Measurements from ENCODE around the gene SLC23A2. TPM values are rescaled to one million over a fixed set of nuclear protein-coding genes. Genes with fewer than 3 reads are reported as not detected.

The SLC23A2 gene
- total and polyA plus RNA-seq, 4 donors, result 3.5 to 38.2 (median 17.9) TPM

- intact Hi-C loops (cut with DNase I), result no loop called here
- no peaks in the 10 kb centered on the region for H3K9me3 ChIP-seq (ENCODE audit: control insufficient read depth, low read length)
- DNase-seq (no peak), ATAC-seq (ENCODE audit: low FRiP score) (no peak)
- no peak overlapping the region for H3K4me3 ChIP-seq (ENCODE audit: low read length in 2 of 2)
- H3K36me3 ChIP-seq (ENCODE audit: control insufficient read depth in 1 of 2, insufficient read depth in 2 of 2, low read length in 1 of 2), result peaks cover 0 to 3% of the 10 kb centered on the region in 2 donors
- 91 to 92% methylated on average over 14 of the region's 14 CpGs for WGBS, 2 donors
- no peaks in the 10 kb centered on the region for H3K4me1 ChIP-seq (ENCODE audit: control insufficient read depth in 1 of 2, insufficient read depth in 2 of 2, low read length in 2 of 2)
- H3K27me3 ChIP-seq (ENCODE audit: control insufficient read depth in 1 of 2, insufficient read depth in 2 of 2, low read length in 1 of 2), result no peaks in the 10 kb centered on the region
- H3K27ac ChIP-seq (ENCODE audit: low read depth in 1 of 2, low read length in 2 of 2), result no peak overlapping the region
These were observed 100.1 kb downstream of the SLC23A2 start for GRCh38 chr20:4901031-4901818.

GRCh38 chr20:4898282-4899244 lies 102.7 kb downstream of the SLC23A2 start:
- 41 to 51% methylated on average over 14 of the region's 14 CpGs for WGBS, 2 donors
- Histone ChIP-seq H3K4me3 (ENCODE audit: low read length in 2 of 2) (no peak overlapping the region), H3K9me3 (ENCODE audit: control insufficient read depth, low read length) (no peaks in the 10 kb centered on the region), H3K4me1 (ENCODE audit: control insufficient read depth in 1 of 2, insufficient read depth in 2 of 2, low read length in 2 of 2) (no peaks in the 10 kb centered on the region), H3K27me3 (ENCODE audit: control insufficient read depth in 1 of 2, insufficient read depth in 2 of 2, low read length in 1 of 2) (no peaks in the 10 kb centered on the region), H3K27ac (ENCODE audit: low read depth in 1 of 2, low read length in 2 of 2) (no peak overlapping the region), H3K36me3 (ENCODE audit: control insufficient read depth in 1 of 2, insufficient read depth in 2 of 2, low read length in 1 of 2) (peaks cover 0 to 3% of the 10 kb centered on the region in 2 donors)
- peak in 1 of 2 donors; percentile 77 for DNase-seq
- ATAC-seq (ENCODE audit: low FRiP score), result peak; percentile 57
- intact Hi-C loops (cut with DNase I), result no loop called here

GRCh38 chr20:4897600-4897999 lies 103.7 kb downstream of the SLC23A2 start:
- intact Hi-C loops (cut with DNase I), result no loop called here
- no peak for DNase-seq

GRCh38 chr20:4896971-4897497 lies 104.3 kb downstream of the SLC23A2 start:
- no peaks in the 10 kb centered on the region for H3K4me1 ChIP-seq (ENCODE audit: control insufficient read depth in 1 of 2, insufficient read depth in 2 of 2, low read length in 2 of 2)
- no peaks in the 10 kb centered on the region for H3K27me3 ChIP-seq (ENCODE audit: control insufficient read depth in 1 of 2, insufficient read depth in 2 of 2, low read length in 1 of 2)
- no peak overlapping the region for H3K27ac ChIP-seq (ENCODE audit: low read depth in 1 of 2, low read length in 2 of 2)
- peaks cover 0 to 3% of the 10 kb centered on the region in 2 donors for H3K36me3 ChIP-seq (ENCODE audit: control insufficient read depth in 1 of 2, insufficient read depth in 2 of 2, low read length in 1 of 2)
- no peak overlapping the region for H3K4me3 ChIP-seq (ENCODE audit: low read length in 2 of 2)
- 90 to 91% methylated on average over 9 of the region's 9 CpGs for WGBS, 2 donors
- DNase-seq, result no peak
- no peak for ATAC-seq (ENCODE audit: low FRiP score)
- no peaks in the 10 kb centered on the region for H3K9me3 ChIP-seq (ENCODE audit: control insufficient read depth, low read length)
- intact Hi-C loops (cut with DNase I), result no loop called here

More at GRCh38 chr20:4897600-4897999, 103.7 kb downstream of the SLC23A2 start:
- Histone ChIP-seq H3K4me1 (ENCODE audit: control insufficient read depth in 1 of 2, insufficient read depth in 2 of 2, low read length in 2 of 2) (no peaks in the 10 kb centered on the region), H3K4me3 (ENCODE audit: low read length in 2 of 2) (no peak overlapping the region), H3K27ac (ENCODE audit: low read depth in 1 of 2, low read length in 2 of 2) (no peak overlapping the region), H3K27me3 (ENCODE audit: control insufficient read depth in 1 of 2, insufficient read depth in 2 of 2, low read length in 1 of 2) (no peaks in the 10 kb centered on the region), H3K36me3 (ENCODE audit: control insufficient read depth in 1 of 2, insufficient read depth in 2 of 2, low read length in 1 of 2) (peaks cover 0 to 3% of the 10 kb centered on the region in 2 donors), H3K9me3 (ENCODE audit: control insufficient read depth, low read length) (no peaks in the 10 kb centered on the region)
- ATAC-seq (ENCODE audit: low FRiP score), result no peak
- WGBS, 2 donors, result 74 to 81% methylated on average over 4 of the region's 4 CpGs

- Histone ChIP-seq H3K27me3 (ENCODE audit: control insufficient read depth in 1 of 2, insufficient read depth in 2 of 2, low read length in 1 of 2) (no peaks in the 10 kb centered on the region), H3K4me3 (ENCODE audit: low read length in 2 of 2) (no peak overlapping the region), H3K36me3 (ENCODE audit: control insufficient read depth in 1 of 2, insufficient read depth in 2 of 2, low read length in 1 of 2) (peaks cover 0 to 3% of the 10 kb centered on the region in 2 donors), H3K27ac (ENCODE audit: low read depth in 1 of 2, low read length in 2 of 2) (no peak overlapping the region), H3K9me3 (ENCODE audit: control insufficient read depth, low read length) (no peaks in the 10 kb centered on the region), H3K4me1 (ENCODE audit: control insufficient read depth in 1 of 2, insufficient read depth in 2 of 2, low read length in 2 of 2) (no peaks in the 10 kb centered on the region)
- no peak for ATAC-seq (ENCODE audit: low FRiP score)
- DNase-seq, result no peak
- 93 to 95% methylated on average over 16 of the region's 16 CpGs for WGBS, 2 donors
- intact Hi-C loops (cut with DNase I), result no loop called here
These were observed 105.1 kb downstream of the SLC23A2 start for GRCh38 chr20:4896119-4896702.

- DNase-seq, result no peak
- H3K4me3 ChIP-seq (ENCODE audit: low read length in 2 of 2), result no peak overlapping the region
- H3K27me3 ChIP-seq (ENCODE audit: control insufficient read depth in 1 of 2, insufficient read depth in 2 of 2, low read length in 1 of 2), result no peaks in the 10 kb centered on the region
- H3K27ac ChIP-seq (ENCODE audit: low read depth in 1 of 2, low read length in 2 of 2), result no peak overlapping the region
- H3K4me1 ChIP-seq (ENCODE audit: control insufficient read depth in 1 of 2, insufficient read depth in 2 of 2, low read length in 2 of 2), result no peaks in the 10 kb centered on the region
- 92 to 93% methylated on average over 8 of the region's 8 CpGs for WGBS, 2 donors
- peaks cover 0 to 3% of the 10 kb centered on the region in 2 donors for H3K36me3 ChIP-seq (ENCODE audit: control insufficient read depth in 1 of 2, insufficient read depth in 2 of 2, low read length in 1 of 2)
- ATAC-seq (ENCODE audit: low FRiP score), result no peak
- intact Hi-C loops (cut with DNase I), result no loop called here
- no peaks in the 10 kb centered on the region for H3K9me3 ChIP-seq (ENCODE audit: control insufficient read depth, low read length)
These were observed 106.3 kb downstream of the SLC23A2 start for GRCh38 chr20:4894981-4895381.

- no peak for DNase-seq
- H3K9me3 ChIP-seq (ENCODE audit: control insufficient read depth, low read length), result no peaks in the 10 kb centered on the region
- H3K27me3 ChIP-seq (ENCODE audit: control insufficient read depth in 1 of 2, insufficient read depth in 2 of 2, low read length in 1 of 2), result no peaks in the 10 kb centered on the region
- WGBS, 2 donors, result 84 to 90% methylated on average over 3 of the region's 3 CpGs
- no peak for ATAC-seq (ENCODE audit: low FRiP score)
- H3K36me3 ChIP-seq (ENCODE audit: control insufficient read depth in 1 of 2, insufficient read depth in 2 of 2, low read length in 1 of 2), result peaks cover 0 to 3% of the 10 kb centered on the region in 2 donors
- no peaks in the 10 kb centered on the region for H3K4me1 ChIP-seq (ENCODE audit: control insufficient read depth in 1 of 2, insufficient read depth in 2 of 2, low read length in 2 of 2)
- no peak overlapping the region for H3K27ac ChIP-seq (ENCODE audit: low read depth in 1 of 2, low read length in 2 of 2)
- intact Hi-C loops (cut with DNase I), result no loop called here
- H3K4me3 ChIP-seq (ENCODE audit: low read length in 2 of 2), result no peak overlapping the region
These were observed 106.9 kb downstream of the SLC23A2 start for GRCh38 chr20:4894409-4894808.

GRCh38 chr20:4893709-4894108 lies 107.6 kb downstream of the SLC23A2 start:
- H3K27me3 ChIP-seq (ENCODE audit: control insufficient read depth in 1 of 2, insufficient read depth in 2 of 2, low read length in 1 of 2), result no peaks in the 10 kb centered on the region
- H3K36me3 ChIP-seq (ENCODE audit: control insufficient read depth in 1 of 2, insufficient read depth in 2 of 2, low read length in 1 of 2), result no peaks in the 10 kb centered on the region
- DNase-seq, result no peak
- no peak overlapping the region for H3K27ac ChIP-seq (ENCODE audit: low read depth in 1 of 2, low read length in 2 of 2)
- 95 to 96% methylated on average over 7 of the region's 7 CpGs for WGBS, 2 donors
- H3K4me1 ChIP-seq (ENCODE audit: control insufficient read depth in 1 of 2, insufficient read depth in 2 of 2, low read length in 2 of 2), result no peaks in the 10 kb centered on the region
- H3K4me3 ChIP-seq (ENCODE audit: low read length in 2 of 2), result no peak overlapping the region
- no peak for ATAC-seq (ENCODE audit: low FRiP score)
- intact Hi-C loops (cut with DNase I), result no loop called here
- no peaks in the 10 kb centered on the region for H3K9me3 ChIP-seq (ENCODE audit: control insufficient read depth, low read length)
